GM19023 (cell line): Measurements from ENCODE around the gene ABCD1.
"Not testable (repeated sequence)": the region's sequence is repeated elsewhere in the genome, so short reads cannot be mapped to it uniquely, and the experiment has no call there.

Experiments used
- ATAC-seq: cut with Tn5 transposase; IDR thresholded peaks from one replicate; pipeline ENCODE4 v1.9.1; 2021; ENCODE audit warnings: mild to moderate bottlenecking, moderate library complexity; ENCODE audit not compliant: unreplicated experiment

The ABCD1 gene

DNA sequence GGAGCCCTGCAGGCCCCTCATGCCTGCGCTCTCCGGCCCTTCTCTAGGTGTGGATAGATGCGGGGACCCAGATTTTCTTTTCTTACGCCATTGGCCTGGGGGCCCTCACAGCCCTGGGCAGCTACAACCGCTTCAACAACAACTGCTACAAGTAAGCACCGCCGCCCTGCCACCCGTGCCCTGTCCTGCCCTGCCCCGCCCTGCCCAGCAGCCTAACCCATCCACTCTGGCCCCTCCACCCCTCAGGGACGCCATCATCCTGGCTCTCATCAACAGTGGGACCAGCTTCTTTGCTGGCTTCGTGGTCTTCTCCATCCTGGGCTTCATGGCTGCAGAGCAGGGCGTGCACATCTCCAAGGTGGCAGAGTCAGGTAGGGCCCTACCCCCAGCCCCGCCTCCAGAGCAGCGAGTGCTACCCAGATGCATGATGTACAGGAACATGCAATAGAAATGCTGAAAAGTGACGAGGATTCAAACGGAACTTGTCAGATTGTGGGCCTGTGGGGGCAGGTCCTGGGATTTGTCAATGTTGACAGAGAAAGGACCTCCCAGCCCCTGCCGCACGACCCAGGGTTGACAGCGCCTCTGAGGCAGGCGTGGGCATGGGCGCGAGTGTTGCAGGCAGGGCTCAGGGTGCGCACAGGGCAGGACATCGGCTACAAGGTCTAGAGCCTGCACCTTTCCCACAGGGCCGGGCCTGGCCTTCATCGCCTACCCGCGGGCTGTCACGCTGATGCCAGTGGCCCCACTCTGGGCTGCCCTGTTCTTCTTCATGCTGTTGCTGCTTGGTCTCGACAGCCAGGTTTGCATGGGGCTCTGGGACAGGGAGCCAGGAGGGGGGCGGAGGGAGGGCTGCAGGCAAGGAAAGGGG, 31.2 kb upstream of the ABCD1 start:
- no peak for ATAC-seq

DNA sequence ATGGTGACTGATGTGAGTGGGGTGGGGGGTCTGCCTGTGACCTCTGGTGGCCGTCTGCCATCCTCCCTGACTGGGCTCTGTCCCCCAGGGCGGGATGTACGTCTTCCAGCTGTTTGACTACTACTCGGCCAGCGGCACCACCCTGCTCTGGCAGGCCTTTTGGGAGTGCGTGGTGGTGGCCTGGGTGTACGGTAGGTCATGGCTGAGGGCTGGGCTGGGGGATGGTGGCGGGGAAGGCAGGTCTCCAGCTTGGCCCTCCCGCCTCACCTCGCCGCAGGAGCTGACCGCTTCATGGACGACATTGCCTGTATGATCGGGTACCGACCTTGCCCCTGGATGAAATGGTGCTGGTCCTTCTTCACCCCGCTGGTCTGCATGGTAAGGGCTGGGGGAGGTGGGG, 30.4 kb upstream of the ABCD1 start:
- not testable (repeated sequence) for ATAC-seq

DNA sequence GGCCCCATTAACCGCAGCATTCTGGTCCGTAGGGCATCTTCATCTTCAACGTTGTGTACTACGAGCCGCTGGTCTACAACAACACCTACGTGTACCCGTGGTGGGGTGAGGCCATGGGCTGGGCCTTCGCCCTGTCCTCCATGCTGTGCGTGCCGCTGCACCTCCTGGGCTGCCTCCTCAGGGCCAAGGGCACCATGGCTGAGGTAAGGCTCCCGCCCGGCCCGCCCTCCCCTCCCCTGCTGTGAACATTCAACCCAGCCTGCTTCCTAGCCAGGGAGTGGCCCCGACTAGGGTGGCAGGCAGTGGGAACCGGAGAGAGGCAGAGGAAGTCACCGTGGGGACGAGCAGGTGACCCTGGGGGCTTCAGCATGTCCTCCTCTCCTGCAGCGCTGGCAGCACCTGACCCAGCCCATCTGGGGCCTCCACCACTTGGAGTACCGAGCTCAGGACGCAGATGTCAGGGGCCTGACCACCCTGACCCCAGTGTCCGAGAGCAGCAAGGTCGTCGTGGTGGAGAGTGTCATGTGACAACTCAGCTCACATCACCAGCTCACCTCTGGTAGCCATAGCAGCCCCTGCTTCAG, 29.9 kb upstream of the ABCD1 start:
- ATAC-seq, result no peak

DNA sequence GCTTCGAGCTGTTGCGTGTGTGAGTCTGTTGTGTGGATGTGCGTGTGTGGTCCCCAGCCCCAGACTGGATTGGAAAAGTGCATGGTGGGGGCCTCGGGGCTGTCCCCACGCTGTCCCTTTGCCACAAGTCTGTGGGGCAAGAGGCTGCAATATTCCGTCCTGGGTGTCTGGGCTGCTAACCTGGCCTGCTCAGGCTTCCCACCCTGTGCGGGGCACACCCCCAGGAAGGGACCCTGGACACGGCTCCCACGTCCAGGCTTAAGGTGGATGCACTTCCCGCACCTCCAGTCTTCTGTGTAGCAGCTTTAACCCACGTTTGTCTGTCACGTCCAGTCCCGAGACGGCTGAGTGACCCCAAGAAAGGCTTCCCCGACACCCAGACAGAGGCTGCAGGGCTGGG, 28.6 kb upstream of the ABCD1 start:
- no peak for ATAC-seq

DNA sequence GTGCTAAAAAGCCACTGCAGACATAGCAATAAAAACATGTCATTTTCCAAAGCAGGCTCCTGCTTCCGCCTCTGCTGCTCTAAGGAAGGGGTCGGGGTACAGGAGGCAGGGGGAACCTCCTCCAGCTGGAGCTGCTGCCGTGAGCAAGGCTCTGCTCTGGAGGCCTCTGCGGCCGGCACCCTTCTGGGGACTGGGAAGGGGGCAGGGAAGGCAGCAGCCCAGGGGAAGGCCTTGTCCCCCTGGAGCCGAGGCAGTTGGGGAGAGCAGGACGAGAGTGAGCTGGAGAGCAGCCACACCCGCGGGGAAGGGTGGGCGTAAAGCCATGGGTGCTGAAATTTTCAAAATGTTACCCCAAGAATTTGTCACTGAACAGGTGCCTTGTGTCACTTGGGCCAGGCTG, 28.1 kb upstream of the ABCD1 start:
- not testable (repeated sequence) for ATAC-seq

DNA sequence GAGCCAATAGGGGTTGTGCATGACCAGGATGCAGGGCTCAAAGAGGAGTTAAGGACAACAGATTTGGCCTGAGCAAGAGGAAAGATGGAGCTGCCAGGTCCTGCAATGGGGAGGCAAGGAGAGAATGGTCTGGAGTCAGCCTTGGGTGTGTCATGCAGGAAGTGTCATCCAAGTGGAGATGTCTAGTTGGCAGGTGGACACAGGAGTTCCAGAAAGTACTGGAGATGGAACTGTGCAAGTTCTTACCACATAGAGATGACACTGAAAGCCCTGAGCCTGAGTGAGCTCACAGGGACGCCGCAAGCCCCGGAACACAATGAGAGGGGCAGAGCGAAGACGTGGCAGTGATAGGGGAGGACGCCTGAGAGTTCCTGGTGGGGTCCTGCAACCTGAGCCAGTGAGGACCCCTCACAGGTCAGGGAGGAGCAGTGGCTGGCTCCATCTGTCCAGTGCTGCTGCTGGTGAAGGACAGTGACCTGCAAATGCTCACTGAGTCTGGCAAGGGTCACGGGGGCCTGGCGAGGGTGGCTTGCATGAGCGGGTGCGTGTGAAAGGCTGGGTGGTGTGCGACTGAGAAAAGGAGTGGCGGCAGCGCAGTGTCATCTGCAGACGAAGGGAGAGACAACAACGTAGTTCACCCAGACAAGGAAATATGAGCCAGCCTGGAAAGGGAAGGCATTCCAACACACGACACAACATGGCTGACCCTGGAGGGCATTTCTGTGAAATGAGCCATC, 27.5 kb upstream of the ABCD1 start:
- not testable (repeated sequence) for ATAC-seq

DNA sequence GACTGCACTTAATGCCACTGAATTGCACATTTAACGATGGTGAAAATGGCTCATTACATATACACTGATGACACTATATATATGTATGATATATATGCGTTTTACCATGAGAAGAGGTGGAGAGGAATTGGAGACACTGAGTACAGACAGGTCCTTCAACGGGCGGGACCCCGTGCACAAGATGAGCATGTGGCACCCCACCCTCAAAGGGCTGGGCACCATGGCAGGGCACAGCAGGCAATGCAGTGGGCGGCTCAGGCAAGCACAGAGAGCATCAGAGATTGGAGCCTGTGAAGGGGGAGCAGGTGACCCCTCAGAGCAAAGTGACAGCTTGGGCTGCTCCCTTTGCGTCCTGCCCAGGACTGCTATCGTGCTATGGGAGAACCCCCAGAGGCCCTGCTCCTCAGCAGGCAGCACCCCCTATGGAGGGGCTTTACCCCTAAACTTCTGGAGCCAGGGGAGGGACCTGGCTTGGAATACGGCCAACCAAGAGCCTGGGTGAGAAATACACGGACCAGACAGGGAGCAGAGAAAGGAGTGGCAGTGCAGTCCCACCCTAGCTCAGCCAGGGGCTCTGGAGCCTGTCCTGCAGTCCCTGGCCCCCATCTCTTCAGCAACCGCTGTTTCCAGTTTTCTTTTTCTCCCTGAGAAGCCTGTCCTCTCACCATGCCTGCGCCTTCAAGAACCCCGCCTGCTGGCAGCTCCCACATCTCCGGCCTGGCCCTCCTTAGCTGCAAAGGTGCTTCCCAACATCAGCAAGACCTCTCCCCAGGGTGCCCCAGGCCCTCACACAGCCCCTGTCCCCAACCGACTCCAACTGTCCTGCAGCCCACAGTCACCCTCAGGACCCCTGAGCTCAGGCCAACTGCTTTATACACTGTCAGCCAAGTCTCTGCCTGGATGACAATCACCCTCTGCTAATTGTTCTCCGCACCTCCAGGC, 26.5 kb upstream of the ABCD1 start:
- no peak for ATAC-seq

DNA sequence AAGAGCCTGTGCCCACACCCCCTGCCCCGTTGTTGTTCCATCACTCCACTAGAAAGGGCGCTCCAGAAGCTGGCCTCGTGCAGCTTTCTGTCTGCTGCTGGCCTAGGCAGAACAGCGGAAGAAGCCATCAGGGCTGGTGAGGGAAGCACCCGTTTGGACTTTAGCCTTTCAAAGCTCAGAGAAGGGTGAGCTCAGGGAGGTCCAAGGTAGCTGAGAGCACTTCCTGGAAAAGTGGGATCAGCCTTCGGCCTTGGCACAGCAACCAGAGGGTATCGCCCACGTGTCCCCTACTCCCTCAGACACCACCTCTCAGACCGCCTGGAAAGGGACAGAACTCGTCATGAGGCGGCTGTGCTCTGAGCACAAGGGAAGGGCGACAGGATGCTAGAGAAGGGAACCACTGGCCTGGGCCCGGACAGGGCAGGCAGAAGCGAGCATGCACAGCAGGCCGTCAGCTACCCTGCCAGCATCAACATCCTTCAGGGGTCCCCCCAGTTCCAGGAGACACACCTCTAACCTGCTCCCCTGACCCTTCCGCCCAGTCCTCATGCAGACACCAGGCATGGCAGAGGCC, 25.4 kb upstream of the ABCD1 start:
- not testable (repeated sequence) for ATAC-seq

DNA sequence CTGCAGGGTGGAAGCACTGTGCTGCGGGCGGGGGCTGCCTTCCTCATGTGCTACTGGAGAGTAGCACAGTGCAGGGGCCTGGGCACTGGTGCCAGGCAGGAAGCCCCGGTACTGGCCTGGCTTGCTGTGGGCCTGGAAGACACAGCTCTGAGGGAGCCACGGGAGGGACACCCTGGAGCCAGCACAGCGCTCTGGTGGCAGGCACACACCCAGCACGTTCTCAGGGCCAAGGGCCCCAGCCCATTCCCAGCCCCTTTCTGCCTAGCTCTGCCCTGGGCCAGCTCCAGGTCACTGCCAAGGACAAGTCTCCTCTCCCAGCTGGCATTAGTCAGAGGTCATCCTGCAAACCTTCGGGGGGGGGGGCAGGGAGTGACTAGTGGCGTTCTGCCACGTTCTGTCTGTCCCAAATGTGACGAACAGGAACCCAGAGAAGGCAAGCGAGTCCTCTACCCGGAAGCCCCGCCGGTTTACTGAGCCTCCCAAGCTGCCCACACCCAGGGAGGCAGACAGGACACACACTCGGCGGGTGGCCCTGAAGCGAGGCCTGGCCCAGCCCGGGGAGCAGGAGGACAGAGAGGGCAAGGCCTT, 24.8 kb upstream of the ABCD1 start:
- ATAC-seq, result not testable (repeated sequence)

DNA sequence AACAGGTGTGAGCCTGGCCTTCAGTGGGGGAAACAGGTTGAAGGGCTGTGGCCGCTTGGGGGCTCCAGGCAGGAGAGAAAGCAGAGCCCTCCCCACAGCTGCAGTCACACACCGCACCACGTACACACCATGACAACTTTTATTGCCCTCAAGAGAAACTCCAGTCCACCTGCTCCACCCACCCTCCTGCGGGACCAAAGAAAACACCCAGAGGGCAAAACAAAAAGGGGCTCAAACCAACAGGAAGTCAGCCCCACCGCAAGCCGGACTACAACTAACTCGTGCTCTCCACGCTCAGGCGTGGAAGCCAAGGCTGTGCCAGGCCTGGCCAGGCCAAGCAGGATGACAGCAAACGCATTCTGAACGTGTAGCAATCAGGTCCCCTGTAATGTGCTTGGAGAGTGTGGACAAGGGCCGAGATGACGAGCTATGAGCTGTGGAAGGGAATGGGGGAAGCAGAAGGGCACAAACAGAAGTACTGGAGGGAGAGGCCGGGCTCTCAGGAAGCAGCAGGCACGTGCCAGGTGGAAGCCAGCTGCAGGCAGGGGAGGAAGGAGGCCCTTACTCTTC, 24.2 kb upstream of the ABCD1 start:
- no peak for ATAC-seq

DNA sequence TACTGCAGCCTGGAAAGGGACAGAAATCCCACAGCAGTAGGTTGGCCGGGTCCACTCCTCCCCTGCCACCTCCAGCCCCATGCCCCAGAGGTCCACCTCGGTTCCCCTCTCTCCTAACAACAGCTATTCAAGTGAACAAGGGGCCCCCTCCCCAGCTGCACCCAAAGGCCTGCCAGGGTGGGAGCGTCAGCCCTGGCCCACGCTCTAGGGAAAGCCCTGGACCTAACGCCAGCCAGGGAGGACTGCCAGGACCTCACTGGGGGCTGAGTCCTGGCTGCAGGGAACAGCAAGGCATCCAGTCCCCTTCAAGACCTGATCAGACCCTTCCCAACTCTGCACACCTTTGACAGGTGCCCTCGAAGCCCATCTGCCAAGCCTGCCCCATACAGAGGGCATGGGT, 23.7 kb upstream of the ABCD1 start:
- no peak for ATAC-seq

DNA sequence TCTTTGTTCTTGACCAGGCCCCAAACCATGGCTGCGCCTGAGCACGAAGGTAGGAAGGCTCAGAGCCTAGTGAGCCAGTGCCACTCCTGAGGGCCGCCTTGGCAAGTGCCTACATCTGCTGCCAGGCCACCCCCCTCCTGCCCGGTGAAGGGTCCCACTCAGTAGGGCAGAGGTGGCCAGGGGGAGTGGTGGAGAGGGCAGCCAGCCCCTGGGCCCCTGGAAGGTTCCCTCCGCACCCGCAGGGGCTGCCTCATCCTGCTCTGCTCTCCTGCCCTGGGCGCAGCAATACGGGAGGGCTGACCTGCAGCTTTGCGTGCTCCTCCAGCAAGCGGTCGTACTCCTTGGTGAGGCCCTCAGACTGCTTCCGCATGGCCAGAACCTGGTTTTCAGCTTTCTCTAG, 22.9 kb upstream of the ABCD1 start:
- ATAC-seq, result no peak

DNA sequence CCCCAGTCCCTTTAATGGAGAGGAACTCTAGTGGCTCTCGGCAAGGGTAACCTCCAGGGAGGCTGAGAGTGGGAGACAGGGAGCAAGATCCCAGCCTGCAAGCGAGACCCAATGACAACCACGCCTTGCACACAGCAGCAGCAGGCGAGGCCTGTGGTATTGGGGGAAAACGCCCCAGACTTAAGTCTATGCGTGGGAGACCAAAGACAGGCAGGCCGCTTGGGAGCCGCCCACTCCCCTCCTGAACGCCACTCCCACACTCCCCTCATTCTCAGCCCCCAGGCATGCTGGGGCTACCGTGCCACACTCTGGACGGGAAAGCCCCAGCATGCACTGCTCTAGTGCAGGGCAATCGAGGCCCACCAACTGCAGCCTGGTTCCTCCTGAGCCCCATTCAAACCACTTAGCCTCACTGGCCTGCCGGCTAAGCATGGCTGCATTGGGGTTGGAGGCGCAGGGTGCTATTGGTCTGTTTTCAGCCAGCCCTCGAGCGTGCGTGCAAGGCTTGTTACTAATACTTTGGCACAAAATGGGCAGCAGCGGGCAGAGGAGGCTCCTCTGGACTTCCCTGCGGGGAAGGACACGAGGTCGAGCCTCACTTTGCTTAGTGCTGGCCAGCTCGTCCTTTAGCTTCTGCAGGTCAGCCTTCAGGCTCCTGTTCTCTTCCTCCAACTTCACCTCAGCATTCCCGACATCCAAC, 22.2 kb upstream of the ABCD1 start:
- no peak for ATAC-seq

DNA sequence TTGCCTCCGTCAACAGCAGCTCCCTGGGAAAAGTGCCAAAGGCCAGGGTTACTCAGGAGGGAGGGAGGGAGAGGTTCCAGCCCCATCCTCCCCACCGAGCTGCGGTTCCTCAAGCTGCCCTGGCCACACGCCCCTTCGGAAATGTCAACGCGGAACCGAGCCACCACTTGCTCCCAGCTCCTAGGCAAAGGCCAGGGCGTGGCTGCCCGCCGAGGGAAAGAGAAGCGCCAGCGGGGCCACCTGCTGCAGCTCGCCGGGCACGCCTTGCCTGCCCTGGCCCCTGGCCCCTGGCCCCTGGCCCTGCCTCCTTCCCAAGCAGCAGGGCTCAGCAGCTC, 21.7 kb upstream of the ABCD1 start:
- ATAC-seq, result no peak

DNA sequence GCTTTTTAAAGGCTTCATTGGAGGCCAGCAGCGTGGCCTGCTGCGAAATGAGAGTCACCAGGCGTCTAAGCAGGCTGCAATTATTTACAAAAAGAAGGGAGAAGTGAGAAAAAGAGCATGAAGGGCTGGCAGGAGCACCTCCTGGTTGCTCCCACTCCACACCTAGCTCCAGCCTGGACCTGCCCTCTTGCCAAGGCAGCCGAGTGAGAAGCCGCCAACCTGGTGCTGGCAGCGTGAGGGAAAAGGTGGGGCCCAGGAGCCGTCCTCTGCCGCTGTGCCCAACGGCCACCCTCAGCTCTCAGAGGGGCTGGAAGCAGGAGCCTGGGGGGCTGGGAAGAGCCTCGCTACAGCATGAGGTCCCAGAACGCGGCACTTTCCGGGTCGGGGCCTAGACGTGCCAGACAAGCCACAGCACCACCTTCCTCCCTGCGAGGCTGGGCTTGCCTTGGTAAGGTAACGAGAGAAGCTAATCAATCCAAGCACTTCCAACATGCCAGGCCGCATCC, 20.6 kb upstream of the ABCD1 start:
- ATAC-seq, result no peak

DNA sequence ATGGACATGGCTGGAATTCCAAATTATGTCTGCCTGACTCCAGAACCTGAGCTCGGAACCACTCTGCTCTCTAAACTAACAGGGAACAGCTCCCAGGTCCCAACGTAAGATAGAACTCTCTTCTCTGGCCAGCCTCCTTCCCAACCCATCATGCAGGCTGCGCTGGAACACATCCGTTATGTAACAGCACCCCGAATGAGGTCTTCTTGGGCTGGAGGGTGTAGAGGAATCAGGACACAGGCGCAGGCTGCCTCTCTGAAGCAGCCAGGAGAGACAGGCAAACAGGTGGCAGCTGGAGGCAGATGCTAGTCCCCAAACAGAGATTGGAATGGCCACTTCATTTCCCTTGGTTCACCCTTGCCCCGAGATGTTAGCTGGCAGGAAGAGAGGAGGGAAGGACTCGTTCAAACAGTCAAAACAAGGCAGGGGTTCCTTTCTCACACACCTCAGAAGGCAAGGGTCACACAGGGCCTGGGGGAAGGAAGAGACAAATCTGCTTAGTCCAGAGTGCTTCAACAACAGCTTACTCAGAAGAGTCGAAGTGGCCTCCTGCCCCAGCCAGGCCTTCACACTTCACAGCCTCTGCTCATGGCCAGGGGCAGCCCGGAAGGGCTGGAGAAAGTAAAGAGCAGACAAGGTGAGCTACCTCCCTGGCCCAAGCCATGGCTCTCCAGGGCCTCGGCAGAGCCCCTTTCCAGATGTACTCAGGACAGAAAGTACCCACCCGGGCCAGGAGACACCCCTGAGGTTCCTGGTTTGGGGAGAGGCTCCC, 19.8 kb upstream of the ABCD1 start:
- not testable (repeated sequence) for ATAC-seq

DNA sequence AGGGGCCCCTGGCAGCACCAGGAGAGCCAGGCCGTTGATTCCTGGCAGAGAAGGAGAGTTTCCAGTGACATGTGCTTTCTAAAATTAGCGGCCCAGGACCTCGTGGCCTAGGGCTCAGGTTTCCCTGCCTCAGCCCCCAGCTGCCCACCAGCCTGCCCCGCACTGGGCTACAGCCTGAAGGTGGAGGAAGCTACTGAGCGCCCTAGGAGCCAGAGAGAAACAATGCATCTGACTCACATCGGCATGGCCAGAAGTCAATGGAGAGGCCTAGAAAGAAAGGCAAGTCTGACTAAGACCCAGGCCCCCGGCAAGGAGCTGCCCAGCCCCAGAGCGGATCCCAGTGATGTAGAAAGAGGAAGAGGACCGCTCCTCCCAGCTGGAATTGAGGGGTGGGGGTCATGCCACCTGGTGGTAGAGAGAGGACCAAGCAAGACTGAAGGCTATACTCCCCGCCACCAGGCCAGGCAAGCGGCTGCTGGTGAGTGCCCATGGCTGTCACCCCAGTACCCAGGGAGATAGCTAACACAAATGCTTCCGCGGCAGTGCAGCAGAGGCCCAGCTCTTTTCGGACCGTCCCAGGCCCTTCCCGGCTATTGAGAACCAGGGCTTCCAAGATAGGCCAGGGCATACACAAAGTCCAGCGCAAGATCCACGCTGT, 19.1 kb upstream of the ABCD1 start:
- not testable (repeated sequence) for ATAC-seq

DNA sequence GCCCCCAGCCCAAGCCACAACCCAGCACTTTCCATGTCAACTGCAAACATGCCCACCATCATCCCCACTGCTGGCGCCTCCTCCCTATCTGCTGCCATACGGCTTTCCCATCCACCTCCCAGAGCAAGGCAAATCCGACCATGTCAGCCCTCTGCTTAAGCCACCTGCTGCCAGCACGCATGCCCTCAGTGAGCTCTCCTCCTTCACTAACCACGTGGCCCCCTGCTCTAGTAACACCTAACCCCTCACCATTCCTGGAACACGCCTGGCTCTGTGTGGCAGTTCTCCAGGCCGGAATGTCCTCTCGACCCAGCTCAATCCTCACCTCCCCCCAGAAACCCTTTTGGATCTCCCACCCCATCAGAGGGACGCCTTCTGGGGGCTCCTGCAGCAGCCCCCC, 17.9 kb upstream of the ABCD1 start:
- ATAC-seq, result no peak
